Measurements from ENCODE around the gene MCM7.
"Not testable (repeated sequence)": the region's sequence is repeated elsewhere in the genome, so short reads cannot be mapped to it uniquely, and the experiment has no call there.

- TF ChIP-seq, protein P1, sequence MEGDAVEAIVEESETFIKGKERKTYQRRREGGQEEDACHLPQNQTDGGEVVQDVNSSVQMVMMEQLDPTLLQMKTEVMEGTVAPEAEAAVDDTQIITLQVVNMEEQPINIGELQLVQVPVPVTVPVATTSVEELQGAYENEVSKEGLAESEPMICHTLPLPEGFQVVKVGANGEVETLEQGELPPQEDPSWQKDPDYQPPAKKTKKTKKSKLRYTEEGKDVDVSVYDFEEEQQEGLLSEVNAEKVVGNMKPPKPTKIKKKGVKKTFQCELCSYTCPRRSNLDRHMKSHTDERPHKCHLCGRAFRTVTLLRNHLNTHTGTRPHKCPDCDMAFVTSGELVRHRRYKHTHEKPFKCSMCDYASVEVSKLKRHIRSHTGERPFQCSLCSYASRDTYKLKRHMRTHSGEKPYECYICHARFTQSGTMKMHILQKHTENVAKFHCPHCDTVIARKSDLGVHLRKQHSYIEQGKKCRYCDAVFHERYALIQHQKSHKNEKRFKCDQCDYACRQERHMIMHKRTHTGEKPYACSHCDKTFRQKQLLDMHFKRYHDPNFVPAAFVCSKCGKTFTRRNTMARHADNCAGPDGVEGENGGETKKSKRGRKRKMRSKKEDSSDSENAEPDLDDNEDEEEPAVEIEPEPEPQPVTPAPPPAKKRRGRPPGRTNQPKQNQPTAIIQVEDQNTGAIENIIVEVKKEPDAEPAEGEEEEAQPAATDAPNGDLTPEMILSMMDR (conservative IDR thresholded peaks at IDR 0.05; ENCODE audit: low read length), result not testable (repeated sequence)
- TF ChIP-seq EZH2phosphoT487 (IDR thresholded peaks at IDR 0.05; ENCODE audit: borderline replicate concordance), result not testable (repeated sequence)
Observed at GRCh38 chr7:100146350-100146749, 45.2 kb upstream of the MCM7 start.
